Activated T-helper 9 cell treated with anti-CD3 and anti-CD28 coated beads, Interleukin-2, amount 50 U/mL, for 16 hours (primary cell): ENCODE data around the gene BCKDHA.
"Not testable (repeated sequence)": the region's sequence is repeated elsewhere in the genome, so short reads cannot be mapped to it uniquely, and the experiment has no call there.

Experiments
- DNase-seq: peaks from one replicate; pipeline ENCODE4 v3.0.0-alpha.2; 2020; ENCODE audit warnings: low read depth

BCKDHA gene

DNA sequence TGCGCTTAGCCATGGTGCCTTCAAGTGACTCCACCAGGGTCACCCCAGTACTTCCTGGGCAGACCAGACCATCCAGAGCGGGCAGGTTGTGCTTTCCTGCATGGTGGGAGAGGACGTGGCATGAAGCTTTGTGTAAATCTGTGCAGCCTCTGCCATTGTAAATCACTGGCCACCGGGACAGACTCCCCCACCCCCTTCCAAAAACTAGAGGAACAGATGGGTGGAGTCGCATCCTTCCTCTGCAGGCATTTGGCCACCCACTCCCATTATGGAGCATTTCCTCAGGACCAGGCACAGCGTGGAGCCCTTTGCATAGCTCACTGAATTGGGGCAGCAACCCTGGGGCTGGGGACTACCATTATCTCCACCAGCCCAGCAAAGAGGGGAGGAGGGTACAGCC lies 8.2 kb downstream of the BCKDHA start:
- no peak for DNase-seq

DNA sequence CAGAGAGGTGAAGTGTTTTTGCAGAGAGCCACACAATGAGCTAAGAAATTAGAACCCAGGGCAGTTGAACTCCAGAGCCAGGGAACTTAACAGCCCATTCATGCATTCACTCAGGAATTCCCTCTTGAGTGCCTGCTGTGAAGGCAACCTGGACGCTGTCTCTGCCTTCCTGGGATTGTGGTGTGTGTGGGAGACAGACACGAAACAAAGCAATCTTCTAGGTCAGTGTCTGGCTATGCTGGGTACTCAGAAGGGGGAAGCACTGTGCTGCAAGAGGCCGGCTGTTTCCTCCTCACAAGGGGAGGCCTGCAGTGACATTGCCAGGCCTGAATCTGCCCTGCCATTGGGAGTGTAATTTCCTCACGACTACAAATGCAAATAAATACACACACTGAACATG lies 9.7 kb downstream of the BCKDHA start:
- no peak for DNase-seq

DNA sequence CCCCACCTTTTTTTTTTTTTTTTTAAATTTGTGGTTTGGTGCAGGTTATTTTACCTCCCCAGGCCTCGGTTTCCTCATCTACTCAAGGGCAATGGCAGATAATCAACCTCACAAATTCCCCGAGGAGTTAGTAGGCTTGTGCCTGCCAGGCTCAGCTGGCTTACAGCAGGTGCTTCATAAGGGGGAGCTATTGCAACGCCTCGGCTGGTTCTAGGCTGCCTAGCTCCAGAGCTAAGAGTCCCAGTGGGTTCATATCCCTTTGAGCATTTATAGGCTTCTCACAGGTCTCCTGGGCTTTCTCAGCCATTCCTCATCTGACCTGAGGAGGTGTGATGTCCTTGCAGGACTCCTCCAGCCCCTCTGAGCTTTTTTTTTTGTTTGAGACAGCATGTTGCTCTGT lies 10.6 kb downstream of the BCKDHA start:
- no peak for DNase-seq

DNA sequence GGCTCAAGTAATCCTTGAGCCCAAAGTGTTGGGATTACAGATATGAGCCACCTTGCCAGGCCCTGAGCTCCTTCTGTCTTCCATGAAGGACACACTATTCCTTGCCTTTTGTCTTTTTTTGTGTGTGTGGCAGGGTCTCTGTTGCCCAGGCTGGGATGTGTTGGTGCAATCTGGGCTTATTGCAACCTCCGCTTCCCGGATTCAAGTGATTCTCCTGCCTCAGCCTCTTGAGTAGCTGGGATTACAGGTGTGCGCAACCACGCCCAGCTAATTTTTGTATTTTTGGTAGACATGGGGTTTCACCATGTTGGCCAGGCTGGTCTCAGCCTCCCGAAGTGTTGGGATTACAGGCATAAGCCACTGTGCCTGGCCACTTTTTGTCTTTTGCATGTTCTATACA lies 11.2 kb downstream of the BCKDHA start:
- DNase-seq, result not testable (repeated sequence)

DNA sequence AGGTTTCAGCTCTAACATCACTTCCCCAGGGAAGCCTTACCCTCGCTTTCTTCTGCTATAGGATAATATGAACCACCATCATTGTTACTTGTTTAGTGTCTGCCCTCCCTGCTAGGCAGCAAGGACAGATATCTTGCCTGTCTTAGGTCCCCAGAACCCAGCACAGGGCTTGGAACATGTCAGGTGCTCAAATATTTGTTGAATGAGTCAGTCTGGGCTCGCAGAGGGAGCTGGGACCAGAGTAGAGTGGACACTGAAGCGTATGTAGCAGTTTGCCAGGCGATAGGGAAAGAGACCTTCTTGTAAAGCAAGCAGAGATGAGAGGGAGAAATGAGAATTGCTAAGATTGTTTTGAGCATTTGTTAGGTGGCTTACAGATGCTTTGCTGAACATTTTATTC lies 11.7 kb downstream of the BCKDHA start:
- no peak for DNase-seq

DNA sequence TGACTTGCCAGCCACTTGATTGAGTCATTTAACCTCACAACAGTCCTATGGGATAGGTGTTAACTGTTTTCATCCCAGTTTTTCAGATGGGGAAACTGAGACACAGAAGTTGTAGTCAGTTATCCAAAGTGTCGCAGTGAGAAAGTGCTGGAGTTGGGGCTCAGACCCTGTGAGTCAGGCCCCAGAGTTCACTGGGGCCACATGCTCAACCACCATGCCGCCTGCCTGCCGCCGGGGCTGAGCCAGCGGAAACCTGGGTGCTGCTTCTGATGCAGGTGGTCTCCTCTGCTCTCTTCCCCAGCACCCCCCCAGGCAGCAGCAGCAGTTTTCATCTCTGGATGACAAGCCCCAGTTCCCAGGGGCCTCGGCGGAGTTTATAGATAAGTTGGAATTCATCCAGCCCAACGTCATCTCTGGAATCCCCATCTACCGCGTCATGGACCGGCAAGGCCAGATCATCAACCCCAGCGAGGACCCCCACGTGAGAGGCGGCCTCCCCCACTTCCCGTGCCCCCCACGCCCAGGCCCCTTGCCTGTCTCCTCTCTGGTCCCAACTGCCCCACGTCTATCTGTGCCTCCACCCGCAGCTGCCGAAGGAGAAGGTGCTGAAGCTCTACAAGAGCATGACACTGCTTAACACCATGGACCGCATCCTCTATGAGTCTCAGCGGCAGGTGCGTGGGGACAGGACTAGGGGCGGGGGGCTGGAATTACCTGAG lies 12.9 kb downstream of the BCKDHA start:
- no peak for DNase-seq

DNA sequence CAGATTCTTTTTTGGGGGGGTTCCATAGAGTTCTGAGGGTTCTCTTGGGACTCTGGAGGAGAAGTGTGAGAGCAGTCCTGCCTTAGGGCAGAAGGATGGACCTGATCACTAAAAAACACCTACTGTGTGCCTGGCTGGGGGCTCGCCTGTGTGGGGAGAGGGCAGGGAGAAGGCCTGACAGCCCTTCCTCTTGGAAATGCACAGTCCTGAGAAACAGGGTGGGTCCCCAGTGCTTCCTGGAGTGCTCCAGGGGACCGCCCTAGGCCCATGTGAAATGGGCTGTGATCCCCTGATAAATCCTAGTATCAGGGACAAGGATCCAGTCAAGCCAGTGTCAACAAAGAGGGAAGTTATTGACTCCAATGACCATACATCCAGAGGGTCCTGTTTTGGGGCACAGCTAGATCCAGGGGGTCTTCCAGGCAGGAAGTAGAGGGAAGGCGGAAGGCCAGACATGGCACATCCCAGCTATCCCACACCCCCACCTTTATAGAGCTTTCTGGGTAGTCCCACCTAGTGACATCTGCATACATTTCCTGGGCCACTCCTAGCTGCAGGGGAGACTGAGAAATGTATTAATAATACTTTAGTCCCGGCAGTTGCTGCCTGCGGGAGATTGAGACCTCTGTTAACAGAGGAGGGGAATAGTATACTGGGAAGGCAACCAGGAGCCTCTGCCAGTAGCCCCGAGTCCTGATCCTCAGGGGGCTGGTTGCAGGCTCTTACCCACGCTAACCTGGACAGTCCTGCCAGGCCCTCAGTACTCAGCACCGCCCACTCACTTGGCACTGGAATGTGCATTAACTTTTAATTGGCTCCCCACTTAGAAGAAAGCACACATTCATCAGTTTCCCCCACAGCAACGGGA lies 13.7 kb downstream of the BCKDHA start:
- no peak for DNase-seq

DNA sequence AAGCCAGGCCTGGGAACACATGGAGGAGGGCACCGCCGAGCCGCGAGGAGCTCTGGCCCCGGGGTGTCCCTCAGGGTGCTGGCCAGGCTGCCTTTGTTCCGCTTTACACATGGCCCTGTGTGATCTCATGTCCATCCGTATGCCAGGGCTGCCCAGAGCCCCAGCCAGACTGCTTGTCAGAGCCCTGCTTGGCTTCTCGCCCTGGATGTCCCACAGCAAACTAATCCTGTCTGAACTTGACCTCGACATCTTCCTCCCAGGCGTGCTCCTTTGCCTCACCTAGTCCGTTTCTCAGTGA lies 14.3 kb downstream of the BCKDHA start:
- no peak for DNase-seq

DNA sequence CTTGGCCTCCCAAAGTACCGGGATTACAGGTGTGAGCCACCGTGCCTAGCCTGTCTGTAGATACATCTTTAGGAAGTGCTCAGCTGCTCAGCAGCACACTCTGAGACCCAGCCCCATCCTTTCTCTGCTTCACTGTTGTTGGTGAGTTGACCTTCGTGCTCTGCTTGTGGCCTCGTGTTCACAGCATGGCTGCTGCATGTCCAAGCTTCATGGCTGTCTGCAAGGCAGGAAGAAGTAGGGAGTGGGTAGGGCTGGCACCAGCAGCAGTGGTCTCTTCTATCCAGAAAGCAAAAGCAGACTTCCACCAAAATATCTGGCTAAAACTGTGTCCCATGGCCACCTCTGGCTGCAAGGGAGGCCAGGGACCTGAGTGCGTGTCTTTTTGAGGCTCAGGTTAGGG lies 15.3 kb downstream of the BCKDHA start:
- DNase-seq, result no peak

DNA sequence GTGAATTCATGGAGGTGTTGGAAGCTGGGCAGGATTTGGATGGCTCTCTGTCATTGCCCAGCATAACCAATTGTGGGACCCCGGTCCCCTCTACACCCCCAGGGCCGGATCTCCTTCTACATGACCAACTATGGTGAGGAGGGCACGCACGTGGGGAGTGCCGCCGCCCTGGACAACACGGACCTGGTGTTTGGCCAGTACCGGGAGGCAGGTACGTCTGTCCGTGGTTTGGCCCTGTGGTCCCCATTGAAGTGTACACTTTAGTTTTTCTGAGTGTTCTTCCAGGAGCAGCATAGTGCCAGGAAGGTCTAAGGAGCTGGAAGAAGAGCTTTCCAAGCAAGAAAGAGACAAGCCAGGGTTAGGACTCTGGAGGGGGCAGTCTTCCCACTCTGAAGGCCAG lies 16.3 kb downstream of the BCKDHA start:
- DNase-seq, result no peak

DNA sequence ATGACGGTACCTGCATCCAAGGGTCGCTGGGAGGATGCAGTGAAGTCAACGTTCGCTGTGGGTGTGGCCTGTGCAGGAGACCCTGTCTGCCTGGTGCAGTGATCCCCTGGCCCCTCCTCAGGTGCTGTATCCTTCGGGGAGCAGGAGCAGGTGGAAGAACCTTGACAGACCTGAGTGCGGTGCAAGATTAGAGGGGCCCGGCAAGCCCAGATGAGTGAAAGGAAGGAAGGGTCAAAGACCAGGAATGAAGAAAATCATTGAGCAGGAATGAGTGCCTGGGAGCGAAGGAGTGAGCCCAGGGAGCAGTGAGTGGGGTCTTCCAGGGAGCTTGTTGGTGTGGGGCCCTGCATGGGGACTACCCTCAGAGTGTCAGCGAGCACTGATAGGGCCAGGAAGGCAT lies 16.8 kb downstream of the BCKDHA start:
- no peak for DNase-seq

DNA sequence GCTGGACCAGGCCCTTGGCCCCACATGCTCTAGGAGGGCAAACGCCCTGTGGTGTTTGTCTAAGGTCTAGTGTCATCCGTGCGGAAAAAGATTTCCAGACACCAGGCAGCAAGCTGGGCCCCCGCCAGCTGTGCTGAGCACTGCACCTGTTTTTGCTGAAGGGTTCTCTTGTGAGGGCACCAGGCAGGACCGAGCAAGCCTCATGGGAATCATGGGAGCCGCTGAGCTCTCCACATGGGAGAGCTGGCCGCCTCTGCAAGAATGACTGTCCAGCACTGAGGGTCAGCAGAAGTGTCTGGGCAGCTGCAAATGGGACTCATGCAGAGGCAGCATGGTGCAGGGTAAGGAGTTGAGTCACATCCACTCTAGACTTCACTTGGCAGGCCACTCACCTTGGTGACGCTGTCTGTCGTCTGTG lies 17.5 kb downstream of the BCKDHA start:
- DNase-seq, result no peak

DNA sequence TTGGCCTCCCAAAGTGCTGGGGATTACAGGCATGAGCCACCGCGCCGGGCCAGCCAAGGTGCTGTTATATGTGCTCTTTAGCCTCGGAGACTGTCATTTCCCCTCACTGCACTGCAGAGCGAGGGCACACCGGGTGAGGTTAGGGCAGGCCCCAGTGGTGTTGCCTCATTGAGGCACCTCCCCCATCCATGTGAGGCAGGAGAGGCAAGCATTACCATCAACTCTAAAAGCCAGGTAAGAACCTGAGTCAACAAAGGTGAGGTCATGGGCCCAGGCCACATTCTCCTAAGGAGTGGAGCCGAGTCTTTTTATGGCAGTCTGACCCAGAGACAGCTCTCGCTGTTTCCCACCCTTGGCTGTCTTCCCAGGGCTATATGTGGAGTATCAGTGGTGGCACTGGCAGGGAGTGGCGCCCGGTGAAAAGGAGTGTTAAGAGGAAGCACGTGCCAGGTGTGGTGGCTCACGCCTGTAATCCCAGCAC lies 18.6 kb downstream of the BCKDHA start:
- DNase-seq, result no peak

DNA sequence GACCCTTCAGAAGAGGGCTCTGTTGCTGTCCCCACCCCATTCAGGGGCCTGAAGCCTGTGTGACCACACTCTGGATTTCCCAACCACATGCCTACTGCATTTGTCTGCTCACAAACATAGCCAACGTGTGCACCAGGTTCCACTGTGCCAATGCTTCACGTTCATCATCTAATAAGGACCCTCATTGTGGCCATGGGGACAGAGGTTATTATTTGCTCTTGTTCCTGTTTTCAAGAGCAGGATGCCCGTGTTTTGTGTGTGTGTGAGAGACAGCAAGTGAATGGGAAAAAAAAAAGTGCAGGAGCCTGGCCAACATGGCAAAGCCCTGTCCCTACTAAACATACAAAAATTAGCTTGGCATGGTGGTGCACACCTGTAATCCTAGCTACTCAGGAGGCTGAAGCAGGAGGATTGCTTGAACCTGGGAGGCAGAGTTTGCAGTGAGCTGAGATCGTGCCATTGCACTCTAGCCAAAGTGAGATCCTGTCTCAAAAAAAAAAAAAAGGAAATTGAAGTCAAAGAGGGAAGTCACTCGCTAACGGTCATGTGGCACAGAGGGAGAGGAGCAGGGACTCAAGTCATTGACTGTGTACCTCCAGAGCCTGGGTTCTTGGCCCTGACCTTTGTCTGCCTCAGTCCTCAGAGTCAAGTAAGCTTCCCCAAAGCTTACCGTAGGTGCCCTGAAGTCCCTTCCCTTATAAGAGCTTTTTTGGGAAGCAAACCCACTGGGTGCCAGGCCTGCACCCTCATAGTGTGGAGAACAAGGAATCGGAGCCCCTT lies 22.7 kb downstream of the BCKDHA start:
- DNase-seq, result no peak

DNA sequence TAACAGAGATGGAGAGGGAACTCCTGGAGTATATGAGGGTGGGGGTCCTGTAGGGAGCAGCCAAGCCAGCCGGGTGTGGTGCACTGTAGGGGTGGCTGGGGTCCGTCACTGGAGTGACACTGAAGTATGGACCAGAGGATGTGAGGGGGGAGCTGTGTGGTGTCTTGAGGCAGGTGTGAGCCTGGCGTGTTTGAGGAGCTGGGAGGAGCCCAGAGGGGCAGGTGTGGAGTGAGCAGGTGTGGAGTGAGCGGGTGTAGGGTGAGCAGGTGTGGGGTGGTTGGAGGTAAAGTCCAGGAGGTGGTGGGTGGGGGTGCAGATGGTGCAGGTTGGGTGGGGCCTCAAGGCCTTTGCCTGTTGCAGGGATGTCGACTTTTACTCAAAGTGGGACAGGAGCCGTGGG lies 23.7 kb downstream of the BCKDHA start:
- DNase-seq, result no peak

DNA sequence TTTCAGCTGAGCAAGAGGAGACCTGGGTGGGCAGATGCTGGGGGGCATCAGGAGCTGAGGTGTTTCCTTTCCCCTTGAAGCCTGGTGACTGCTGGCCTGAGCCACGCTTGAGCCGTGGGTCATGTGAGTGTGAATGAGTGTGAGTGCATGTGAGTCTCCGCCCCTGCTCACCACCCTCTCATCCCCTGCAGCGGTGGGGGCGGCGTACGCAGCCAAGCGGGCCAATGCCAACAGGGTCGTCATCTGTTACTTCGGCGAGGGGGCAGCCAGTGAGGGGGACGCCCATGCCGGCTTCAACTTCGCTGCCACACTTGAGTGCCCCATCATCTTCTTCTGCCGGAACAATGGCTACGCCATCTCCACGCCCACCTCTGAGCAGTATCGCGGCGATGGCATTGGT lies 24.4 kb downstream of the BCKDHA start:
- no peak for DNase-seq

DNA sequence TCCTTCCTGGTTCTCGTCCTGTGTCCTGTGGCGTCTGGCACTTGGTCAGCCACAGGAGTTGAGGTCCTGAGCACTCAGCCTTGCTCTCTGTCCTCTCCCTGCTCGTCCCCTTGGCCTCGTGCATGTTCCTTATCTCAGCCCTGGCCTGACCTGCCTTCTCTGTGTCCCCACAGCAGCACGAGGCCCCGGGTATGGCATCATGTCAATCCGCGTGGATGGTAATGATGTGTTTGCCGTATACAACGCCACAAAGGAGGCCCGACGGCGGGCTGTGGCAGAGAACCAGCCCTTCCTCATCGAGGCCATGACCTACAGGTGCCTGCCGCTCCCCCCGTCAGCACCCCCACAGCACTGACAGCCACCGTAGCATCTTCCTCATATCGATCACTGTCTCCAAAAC lies 24.8 kb downstream of the BCKDHA start:
- DNase-seq, result no peak

DNA sequence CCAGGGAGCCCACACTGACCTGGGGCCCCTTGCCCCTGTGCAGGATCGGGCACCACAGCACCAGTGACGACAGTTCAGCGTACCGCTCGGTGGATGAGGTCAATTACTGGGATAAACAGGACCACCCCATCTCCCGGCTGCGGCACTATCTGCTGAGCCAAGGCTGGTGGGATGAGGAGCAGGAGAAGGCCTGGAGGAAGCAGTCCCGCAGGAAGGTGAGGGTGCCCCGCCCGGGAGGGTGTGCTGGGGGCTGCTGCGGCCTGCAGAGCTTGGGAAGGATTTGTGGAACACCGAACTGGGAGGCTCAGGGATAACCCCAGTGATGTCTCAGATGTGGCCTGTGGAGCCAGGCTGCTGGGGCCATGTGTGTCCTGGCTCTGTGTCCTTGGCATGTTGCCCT lies 25.3 kb downstream of the BCKDHA start:
- no peak for DNase-seq

DNA sequence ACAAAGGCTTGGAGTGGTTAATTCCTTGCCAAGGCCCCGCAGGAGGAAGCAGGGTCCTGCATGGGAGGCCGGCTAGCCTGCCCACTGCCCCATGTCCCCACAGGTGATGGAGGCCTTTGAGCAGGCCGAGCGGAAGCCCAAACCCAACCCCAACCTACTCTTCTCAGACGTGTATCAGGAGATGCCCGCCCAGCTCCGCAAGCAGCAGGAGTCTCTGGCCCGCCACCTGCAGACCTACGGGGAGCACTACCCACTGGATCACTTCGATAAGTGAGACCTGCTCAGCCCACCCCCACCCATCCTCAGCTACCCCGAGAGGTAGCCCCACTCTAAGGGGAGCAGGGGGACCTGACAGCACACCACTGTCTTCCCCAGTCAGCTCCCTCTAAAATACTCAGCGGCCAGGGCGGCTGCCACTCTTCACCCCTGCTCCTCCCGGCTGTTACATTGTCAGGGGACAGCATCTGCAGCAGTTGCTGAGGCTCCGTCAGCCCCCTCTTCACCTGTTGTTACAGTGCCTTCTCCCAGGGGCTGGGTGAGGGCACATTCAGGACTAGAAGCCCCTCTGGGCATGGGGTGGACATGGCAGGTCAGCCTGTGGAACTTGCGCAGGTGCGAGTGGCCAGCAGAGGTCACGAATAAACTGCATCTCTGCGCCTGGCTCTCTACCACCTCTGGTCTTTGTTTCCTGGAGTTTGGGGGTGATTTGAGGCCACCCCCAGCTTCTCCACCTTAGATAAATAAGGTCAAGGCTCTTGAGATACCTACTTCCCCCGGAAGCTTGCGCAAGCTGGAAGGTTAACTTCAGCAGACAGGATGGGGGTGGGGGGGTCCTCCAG lies 26.9 kb downstream of the BCKDHA start:
- no peak for DNase-seq

DNA sequence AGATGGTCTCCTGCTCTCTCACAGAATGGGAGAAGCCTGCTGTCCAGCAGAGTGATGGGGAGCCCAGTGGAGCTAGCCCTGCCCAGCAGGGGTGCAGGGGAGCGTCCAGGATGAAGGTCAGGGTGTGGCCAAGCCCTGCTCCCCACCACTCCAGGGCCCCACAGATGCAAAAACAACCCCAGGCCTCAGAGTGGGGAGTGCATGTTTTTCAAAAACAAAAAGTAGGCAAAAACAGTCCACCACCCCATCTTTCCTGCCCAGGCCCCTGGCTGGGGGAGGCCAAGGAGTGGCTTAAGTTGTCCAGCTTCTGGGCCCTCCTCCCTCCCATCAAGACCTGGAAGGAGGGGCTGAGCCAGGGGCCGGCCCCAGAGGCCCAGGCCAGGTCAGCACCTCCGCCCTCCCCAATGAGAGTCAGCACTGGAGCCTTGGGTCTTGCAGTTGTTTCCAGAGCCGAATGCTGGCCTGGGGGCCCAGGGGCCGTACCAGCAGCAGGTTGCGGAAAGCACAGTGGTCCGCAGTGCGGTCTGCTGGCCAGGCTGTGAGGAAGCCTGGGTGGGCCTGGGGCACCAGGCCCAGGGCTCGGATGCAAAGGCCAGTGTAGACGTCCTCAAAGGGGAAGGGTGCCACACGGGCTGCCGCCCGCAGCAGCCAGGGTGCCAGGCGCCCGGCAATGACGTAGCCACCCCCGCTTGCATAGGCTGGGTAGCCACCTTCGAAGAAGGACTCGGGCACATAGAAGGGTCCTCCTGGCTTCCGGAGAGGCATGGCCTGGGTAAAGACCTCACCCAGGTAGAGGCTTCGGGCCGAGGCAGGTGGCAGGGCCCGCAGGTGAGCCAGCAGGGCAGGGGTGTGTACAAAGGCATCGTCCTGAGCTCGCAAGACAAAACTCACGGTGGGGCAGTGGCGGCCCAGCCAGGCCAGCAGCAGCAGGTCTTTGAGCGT lies 27.8 kb downstream of the BCKDHA start:
- DNase-seq, result no peak
